CD14-positive monocyte (primary cell): ENCODE results near the gene CADM2. TPM values are rescaled to one million over a fixed set of nuclear protein-coding genes. Genes with fewer than 3 reads are reported as not detected.

Experiments used
- DNase-seq, 3 donors: peaks; one replicate each; pipeline ENCODE4 v3.0.0-alpha.2; 2011 to 2022
- H2AFZ ChIP-seq: 2 replicates; pipeline ENCODE4 v1.6.0; 2012; ENCODE audit warnings: mild to moderate bottlenecking, low read depth, low read length, inconsistent platforms; ENCODE audit not compliant: insufficient read depth, poor library complexity, severe bottlenecking
- H3K27ac ChIP-seq, 2 donors: 1 replicate in 1 of 2; 2 replicates in 1 of 2; pipeline ENCODE4 v1.5.1; 2012 to 2013; ENCODE audit warnings: low read length in 2 of 2, control low read depth in 1 of 2, inconsistent platforms in 1 of 2, low read depth in 1 of 2, mild to moderate bottlenecking in 1 of 2
- H3K27me3 ChIP-seq, 2 donors: one replicate each; pipeline versions ENCODE4 v1.6.0 to v1.6.1; 2011 to 2013; ENCODE audit warnings: low read length in 2 of 2; ENCODE audit not compliant: control insufficient read depth in 2 of 2, insufficient read depth in 2 of 2
- H3K36me3 ChIP-seq, 2 donors: replicated peaks in 1 of 2; 1 replicate in 1 of 2; 2 replicates in 1 of 2; pipeline versions ENCODE4 v1.5.1 to v1.6.1; 2012 to 2013; ENCODE audit warnings: low read length in 2 of 2, control low read depth in 1 of 2, inconsistent platforms in 1 of 2, mild to moderate bottlenecking in 1 of 2; ENCODE audit not compliant: insufficient read depth in 2 of 2, control insufficient read depth in 1 of 2
- H3K4me1 ChIP-seq, 2 donors: 1 replicate in 1 of 2; 2 replicates in 1 of 2; pipeline versions ENCODE4 v1.5.1 to v1.6.1; 2012 to 2013; ENCODE audit warnings: low read length in 2 of 2, control low read depth in 1 of 2, inconsistent platforms in 1 of 2, mild to moderate bottlenecking in 1 of 2, moderate library complexity in 1 of 2; ENCODE audit not compliant: insufficient read depth in 2 of 2, control insufficient read depth in 1 of 2
- H3K4me2 ChIP-seq: replicated peaks from 2 replicates; pipeline ENCODE3; 2012; ENCODE audit warnings: low read length, moderate library complexity, mild to moderate bottlenecking; ENCODE audit not compliant: poor library complexity, severe bottlenecking; ENCODE audit errors: extremely low read depth
- H3K4me3 ChIP-seq, 3 experiments: fragments of 200-600 bp in 1 of 3; sonication (generic) in 1 of 3; replicated peaks in 1 of 3; 1 replicate in 2 of 3; 2 replicates in 1 of 3; pipeline ENCODE4 v1.5.1; 2011 to 2013; ENCODE audit warnings: low read length in 3 of 3, mild to moderate bottlenecking in 3 of 3, control low read depth in 2 of 3, low read depth in 2 of 3, inconsistent platforms in 1 of 3, moderate library complexity in 1 of 3
- H3K79me2 ChIP-seq: 2 replicates; pipeline ENCODE4 v1.6.0; 2012; ENCODE audit warnings: mild to moderate bottlenecking, control low read depth, inconsistent platforms, low read length, moderate library complexity; ENCODE audit not compliant: insufficient read depth
- H3K9ac ChIP-seq: 2 replicates; pipeline ENCODE4 v1.6.0; 2017; ENCODE audit warnings: low read length, mild to moderate bottlenecking; ENCODE audit not compliant: insufficient read depth, poor library complexity, severe bottlenecking
- H3K9me3 ChIP-seq, 2 donors: replicated peaks in 1 of 2; 1 replicate in 1 of 2; 2 replicates in 1 of 2; pipeline versions ENCODE4 v1.5.1 to v1.6.1; 2012 to 2013; ENCODE audit warnings: low read length in 2 of 2, control low read depth in 1 of 2; ENCODE audit not compliant: control insufficient read depth in 1 of 2, insufficient read depth in 1 of 2
- H4K20me1 ChIP-seq: 2 replicates; pipeline ENCODE4 v1.6.0; 2012; ENCODE audit warnings: mild to moderate bottlenecking, low read length, control low read depth, moderate library complexity; ENCODE audit not compliant: insufficient read depth
- H3K27ac Mint-ChIP-seq, 7 donors: one replicate each; pipeline ENCODE4 v1.8.0; 2020; ENCODE audit warnings: mild to moderate bottlenecking in 7 of 7, mixed read lengths in 7 of 7, moderate library complexity in 6 of 7, inconsistent platforms in 2 of 7
- H3K27me3 Mint-ChIP-seq, 3 donors: one replicate each; pipeline ENCODE4 v1.8.0; 2021 to 2022; ENCODE audit warnings: low read depth in 3 of 3, mild to moderate bottlenecking in 3 of 3, mixed read lengths in 3 of 3, moderate library complexity in 3 of 3, inconsistent platforms in 1 of 3
- H3K36me3 Mint-ChIP-seq, 2 donors: one replicate each; pipeline ENCODE4 v1.8.0; 2020; ENCODE audit warnings: mixed read lengths in 2 of 2, inconsistent platforms in 1 of 2, mild to moderate bottlenecking in 1 of 2
- H3K4me1 Mint-ChIP-seq: one replicate; pipeline ENCODE4 v1.8.0; 2020; ENCODE audit warnings: mild to moderate bottlenecking, mixed read lengths
- H3K4me3 Mint-ChIP-seq, 2 donors: one replicate each; pipeline ENCODE4 v1.8.0; 2020; ENCODE audit warnings: mild to moderate bottlenecking in 2 of 2, mixed read lengths in 2 of 2, moderate library complexity in 1 of 2
- H3K9me3 Mint-ChIP-seq, 7 donors: one replicate each; pipeline ENCODE4 v1.8.0; 2020 to 2022; ENCODE audit warnings: mixed read lengths in 7 of 7, mild to moderate bottlenecking in 6 of 7, moderate library complexity in 6 of 7, inconsistent platforms in 2 of 7
- CTCF ChIP-seq: fragments of 200-600 bp; IDR thresholded peaks from one replicate; pipeline ENCODE4 v1.8.0; 2022; ENCODE audit warnings: antibody characterized with exemption, mild to moderate bottlenecking
- WGBS: methylation state at CpG from one replicate; pipeline ENCODE4 v1.1.5; 2013; ENCODE audit warnings: missing lambda C conversion rate; ENCODE audit not compliant: insufficient coverage; 5-methylcytosine and 5-hydroxymethylcytosine counted together
- intact Hi-C, 2 donors: fragments of 100-400 bp; cut with micrococcal nuclease; formaldehyde crosslinking; loops; one replicate each; pipeline versions ENCODE4 v1.15.0 to v1.15.1; 2023
- polyA plus RNA-seq, 3 donors: library from polyadenylated mRNA; depleted of rRNA in 1 of 3; unstranded in 2 of 3; stranded (reverse) in 1 of 3; fragments of 300-500 nt in 2 of 3; fragments of >200 nt in 1 of 3; fragmentation: Illumina TruSeq in 2 of 3; gene quantifications; 1 replicate in 2 of 3; 2 replicates in 1 of 3; pipeline ENCODE4 v1.2.3, GENCODE V29; 2012 to 2021

The CADM2 gene
- polyA plus RNA-seq, 3 donors, result not detected

GRCh38 chr3:85726241-85726640 lies 767.5 kb downstream of the CADM2 start:
- no peaks in the 10 kb centered on the region for H3K4me1 Mint-ChIP-seq
- no peaks in the 10 kb centered on the region for H3K4me1 ChIP-seq
- no peak overlapping the region for H3K4me3 Mint-ChIP-seq
- H3K4me2 ChIP-seq, result no peak overlapping the region
- no peak overlapping the region for H3K27ac Mint-ChIP-seq
- H3K36me3 ChIP-seq, result no peaks in the 10 kb centered on the region
- intact Hi-C loops, result no loop called here
- H3K27ac ChIP-seq, result no peak overlapping the region
- H4K20me1 ChIP-seq, result no peaks in the 10 kb centered on the region
- peaks cover 0 to 11% (median 8%) of the 10 kb centered on the region in 7 donors for H3K9me3 Mint-ChIP-seq
- no peaks in the 10 kb centered on the region for H3K27me3 ChIP-seq
- no peak overlapping the region for H3K4me3 ChIP-seq
- H3K9me3 ChIP-seq, result peaks cover 7 to 10% of the 10 kb centered on the region in 2 donors
- no peak overlapping the region for H2AFZ ChIP-seq
- H3K27me3 Mint-ChIP-seq, result peaks cover 0 to 2% (median 0%) of the 10 kb centered on the region in 3 donors
- no peaks in the 10 kb centered on the region for H3K36me3 Mint-ChIP-seq
- DNase-seq, result no peak
- no peak for TF ChIP-seq CTCF
- no CpG with 5 or more reads among the region's 2 CpGs for whole genome bisulfite sequencing
- H3K9ac ChIP-seq, result no peak overlapping the region
- no peaks in the 10 kb centered on the region for H3K79me2 ChIP-seq

DNA sequence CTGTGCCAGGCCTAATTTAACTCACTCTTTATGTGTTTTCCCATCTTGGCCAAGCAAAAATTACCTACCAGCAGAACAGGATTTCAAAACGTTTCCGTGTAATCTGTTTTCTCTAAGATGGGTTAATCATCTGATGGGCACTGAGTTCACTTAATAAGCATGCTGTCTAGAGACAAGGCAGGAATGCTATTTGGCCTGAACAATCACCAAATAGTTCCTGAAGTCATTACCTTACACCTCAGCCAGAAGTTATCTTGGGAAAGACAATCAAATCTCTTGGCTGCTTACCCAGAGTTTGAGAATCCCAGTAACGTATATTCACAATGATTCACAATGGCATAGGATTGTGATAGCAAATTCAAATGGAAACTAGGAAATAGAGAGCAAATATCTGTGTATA lies 779.1 kb downstream of the CADM2 start:
- H3K4me3 Mint-ChIP-seq, result no peak overlapping the region
- no peaks in the 10 kb centered on the region for H3K79me2 ChIP-seq
- intact Hi-C loops, result no loop called here
- H3K27ac Mint-ChIP-seq, result no peak overlapping the region
- no peak overlapping the region for H2AFZ ChIP-seq
- WGBS, result no CpG with 5 or more reads among the region's 3 CpGs
- H3K36me3 Mint-ChIP-seq, result no peaks in the 10 kb centered on the region
- H3K9ac ChIP-seq, result no peak overlapping the region
- no peaks in the 10 kb centered on the region for H3K27me3 ChIP-seq
- no peaks in the 10 kb centered on the region for H3K4me1 ChIP-seq
- peaks cover 0 to 3% (median 0%) of the 10 kb centered on the region in 7 donors for H3K9me3 Mint-ChIP-seq
- no peak for DNase-seq
- H4K20me1 ChIP-seq, result no peaks in the 10 kb centered on the region
- no peak for TF ChIP-seq CTCF
- no peak overlapping the region for H3K4me3 ChIP-seq
- no peak overlapping the region for H3K27ac ChIP-seq
- H3K4me2 ChIP-seq, result no peak overlapping the region
- no peaks in the 10 kb centered on the region for H3K27me3 Mint-ChIP-seq
- no peaks in the 10 kb centered on the region for H3K4me1 Mint-ChIP-seq
- no peaks in the 10 kb centered on the region for H3K36me3 ChIP-seq
- H3K9me3 ChIP-seq, result no peaks in the 10 kb centered on the region
